H1 (cell line): ENCODE measurements around the gene SYTL2. TPM values are rescaled to one million over a fixed set of nuclear protein-coding genes. Genes with fewer than 3 reads are reported as not detected.

Experiments
- CTCF ChIA-PET: fragments of 300-600 bp; sonication (Branson Sonifier 250); formaldehyde crosslinking; loops from one replicate; lab custom pipeline; 2021; ENCODE audit not compliant: partially characterized antibody; lab: Charles Lee
- POLR2A ChIA-PET: fragments of 300-600 bp; sonication (Branson Sonifier 250); formaldehyde crosslinking; loops from one replicate; lab custom pipeline; 2021; ENCODE audit warnings: inconsistent platforms; ENCODE audit not compliant: partially characterized antibody; lab: Charles Lee
- DNase-seq, 2 experiments: peaks; one replicate each; pipeline versions ENCODE4 v3.0.0 to v3.0.0-alpha.2; 2010 to 2022; ENCODE audit warnings: low spot score in 2 of 2, low read depth in 1 of 2, mixed read lengths in 1 of 2
- FAIRE-seq: peaks from 2 replicates; lab custom pipeline; 2011; peaks lifted over from hg19 to GRCh38; lab: Jason Lieb, UNC
- H2AFZ ChIP-seq: 2 replicates; pipeline ENCODE4 v1.8.1; 2012; ENCODE audit warnings: low read length, inconsistent platforms
- H2AK5ac ChIP-seq: 2 replicates; pipeline ENCODE4 v1.6.1; 2013; ENCODE audit warnings: low read depth, low read length
- H2BK120ac ChIP-seq: replicated peaks from 2 replicates; pipeline ENCODE3; 2013; ENCODE audit warnings: low read depth, low read length, inconsistent platforms
- H2BK12ac ChIP-seq: 2 replicates; pipeline ENCODE4 v1.6.1; 2013; ENCODE audit warnings: low read depth, low read length
- H2BK15ac ChIP-seq: 2 replicates; pipeline ENCODE4 v1.6.1; 2013; ENCODE audit warnings: low read length
- H2BK20ac ChIP-seq: 2 replicates; pipeline ENCODE4 v1.6.1; 2013; ENCODE audit warnings: low read length
- H2BK5ac ChIP-seq: 2 replicates; pipeline ENCODE4 v1.6.1; 2013; ENCODE audit warnings: low read depth, low read length
- H3K14ac ChIP-seq: 2 replicates; pipeline ENCODE4 v1.6.1; 2013; ENCODE audit warnings: inconsistent platforms; ENCODE audit not compliant: insufficient read length
- H3K18ac ChIP-seq: 2 replicates; pipeline ENCODE4 v1.6.1; 2013; ENCODE audit warnings: low read length; ENCODE audit errors: extremely low read depth
- H3K23ac ChIP-seq: 2 replicates; pipeline ENCODE4 v1.6.1; 2013; ENCODE audit warnings: inconsistent platforms; ENCODE audit not compliant: insufficient read length
- H3K23me2 ChIP-seq: 2 replicates; pipeline ENCODE4 v1.6.1; 2013; ENCODE audit warnings: low read depth, low read length
- H3K27ac ChIP-seq: 2 replicates; pipeline ENCODE4 v1.6.1; 2011; ENCODE audit warnings: low read depth, low read length, inconsistent platforms
- H3K27me3 ChIP-seq, 4 experiments: replicated peaks in 1 of 4; 1 replicate in 1 of 4; 2 replicates in 3 of 4; pipeline versions ENCODE4 v1.6.1 to v1.8.1; 2011 to 2013; ENCODE audit warnings: low read length in 3 of 4, mild to moderate bottlenecking in 3 of 4, inconsistent platforms in 2 of 4, mixed read lengths in 2 of 4, moderate library complexity in 1 of 4; ENCODE audit not compliant: control insufficient read depth in 3 of 4, insufficient read depth in 3 of 4; ENCODE audit errors: extremely low read depth in 1 of 4
- H3K36me3 ChIP-seq, 4 experiments: 2 replicates each; pipeline versions ENCODE4 v1.6.1 to v1.8.1; 2011 to 2013; ENCODE audit warnings: mild to moderate bottlenecking in 4 of 4, low read length in 3 of 4, moderate library complexity in 2 of 4, control low read depth in 1 of 4, inconsistent platforms in 1 of 4; ENCODE audit not compliant: insufficient read depth in 4 of 4, control insufficient read depth in 2 of 4
- H3K4ac ChIP-seq: replicated peaks from 2 replicates; pipeline ENCODE3; 2013; ENCODE audit warnings: low read length, low read depth, mixed read lengths, inconsistent platforms; ENCODE audit not compliant: insufficient read length
- H3K4me1 ChIP-seq, 4 experiments: replicated peaks in 1 of 4; 1 replicate in 1 of 4; 2 replicates in 3 of 4; pipeline versions ENCODE4 v1.6.1 to v1.8.1; 2011 to 2013; ENCODE audit warnings: low read length in 3 of 4, inconsistent platforms in 2 of 4, mixed read lengths in 1 of 4; ENCODE audit not compliant: insufficient read depth in 4 of 4, control insufficient read depth in 3 of 4
- H3K4me2 ChIP-seq, 2 experiments: 2 replicates each; pipeline versions ENCODE4 v1.6.1 to v1.8.1; 2011 to 2013; ENCODE audit warnings: low read depth in 2 of 2, low read length in 2 of 2, control low read depth in 1 of 2, inconsistent platforms in 1 of 2, mild to moderate bottlenecking in 1 of 2; ENCODE audit not compliant: insufficient read depth in 1 of 2
- H3K4me3 ChIP-seq, 4 experiments: fragments of 200-600, 300-600 bp in 1 of 4; sonication (generic), shearing (Covaris generic), sonication (Bioruptor Twin) in 1 of 4; 2 replicates each; pipeline versions ENCODE4 v1.5.1 to v1.8.1; 2011 to 2016; ENCODE audit warnings: low read length in 4 of 4, low read depth in 3 of 4, control low read depth in 2 of 4, inconsistent platforms in 2 of 4, mild to moderate bottlenecking in 2 of 4, mixed read lengths in 1 of 4, moderate library complexity in 1 of 4; ENCODE audit not compliant: insufficient read depth in 2 of 4; ENCODE audit errors: extremely low read depth in 1 of 4
- H3K56ac ChIP-seq: replicated peaks from 2 replicates; pipeline ENCODE3; 2013; ENCODE audit warnings: low read depth, mild to moderate bottlenecking, mixed read lengths, low read length, inconsistent platforms; ENCODE audit not compliant: insufficient read length
- H3K79me1 ChIP-seq: 2 replicates; pipeline ENCODE4 v1.6.1; 2013; ENCODE audit warnings: low read depth, low read length, control low read depth
- H3K79me2 ChIP-seq, 2 experiments: 2 replicates each; pipeline versions ENCODE4 v1.6.1 to v1.8.1; 2012 to 2013; ENCODE audit warnings: low read length in 2 of 2, mild to moderate bottlenecking in 2 of 2, inconsistent platforms in 1 of 2; ENCODE audit not compliant: insufficient read depth in 2 of 2, control insufficient read depth in 1 of 2
- H3K9ac ChIP-seq, 4 experiments: replicated peaks in 1 of 4; 1 replicate in 1 of 4; 2 replicates in 3 of 4; pipeline versions ENCODE4 v1.6.1 to v1.8.1; 2011 to 2013; ENCODE audit warnings: low read depth in 3 of 4, low read length in 3 of 4, control low read depth in 2 of 4, mild to moderate bottlenecking in 2 of 4, moderate library complexity in 2 of 4, inconsistent platforms in 1 of 4; ENCODE audit errors: extremely low read depth in 1 of 4
- H3K9me3 ChIP-seq, 2 experiments: 2 replicates each; pipeline versions ENCODE4 v1.6.1 to v1.8.1; 2012 to 2013; ENCODE audit warnings: mild to moderate bottlenecking in 2 of 2, moderate library complexity in 2 of 2, control low read depth in 1 of 2, inconsistent platforms in 1 of 2, low read depth in 1 of 2, low read length in 1 of 2, mixed read lengths in 1 of 2; ENCODE audit not compliant: insufficient read depth in 2 of 2
- H4K20me1 ChIP-seq, 2 experiments: replicated peaks in 1 of 2; 2 replicates each; pipeline versions ENCODE3 to v1.8.1; 2011 to 2013; ENCODE audit warnings: inconsistent platforms in 2 of 2, low read length in 2 of 2, mild to moderate bottlenecking in 1 of 2; ENCODE audit not compliant: insufficient read depth in 2 of 2, control insufficient read depth in 1 of 2
- H4K5ac ChIP-seq: 2 replicates; pipeline ENCODE4 v1.6.1; 2013; ENCODE audit warnings: low read length, low read depth, mixed read lengths, inconsistent platforms; ENCODE audit not compliant: insufficient read length
- H4K8ac ChIP-seq: 2 replicates; pipeline ENCODE4 v1.8.0; 2013; ENCODE audit warnings: mild to moderate bottlenecking, moderate library complexity, low read length, inconsistent platforms; ENCODE audit not compliant: insufficient read depth; ENCODE audit errors: extremely low read depth
- H4K91ac ChIP-seq: replicated peaks from 2 replicates; pipeline ENCODE3; 2013; ENCODE audit warnings: low read length, mixed read lengths, inconsistent platforms; ENCODE audit not compliant: insufficient read length
- RAD21 ChIP-seq, 2 experiments: IDR thresholded peaks in 1 of 2; conservative IDR thresholded peaks in 1 of 2; 2 replicates each; pipeline ENCODE4 v1.6.1; 2011; ENCODE audit warnings: low read depth in 2 of 2, low read length in 2 of 2, improper control_type of control experiment in 1 of 2, inconsistent platforms in 1 of 2, mild to moderate bottlenecking in 1 of 2, moderate library complexity in 1 of 2
- SIX5 ChIP-seq: IDR thresholded peaks from 2 replicates; pipeline ENCODE4 v1.6.1; 2011; ENCODE audit warnings: mild to moderate bottlenecking, low read depth, low read length
- WGBS, 2 experiments: shearing (Covaris generic) in 1 of 2; methylation state at CpG; one replicate each; pipeline versions ENCODE4 v1.1.6 to v1.1.7; 2013 to 2015; ENCODE audit warnings: low lambda C conversion rate in 2 of 2, mixed read lengths in 2 of 2, inconsistent platforms in 1 of 2, low coverage in 1 of 2, missing lambda C conversion rate in 1 of 2; ENCODE audit not compliant: insufficient replicate concordance in 2 of 2, insufficient coverage in 1 of 2, insufficient read length in 1 of 2; ENCODE audit errors: extremely low coverage in 1 of 2, missing lambda C conversion rate in 1 of 2; 5-methylcytosine and 5-hydroxymethylcytosine counted together
- polyA plus RNA-seq, 7 experiments: library from polyadenylated mRNA; depleted of rRNA in 3 of 7; stranded (reverse) in 5 of 7; unstranded in 2 of 7; fragments of >200 nt in 5 of 7; fragments of 200-250 nt in 2 of 7; gene quantifications; 1 replicate in 5 of 7; 2 replicates in 1 of 7; 4 replicates in 1 of 7; pipeline versions ENCODE4 v1.2.1 to v1.2.3, GENCODE V29; 2011 to 2013; ENCODE audit warnings: missing spikeins in 2 of 7, mixed read lengths in 2 of 7
- total RNA-seq: library from RNA; stranded (reverse); fragmentation: NEBNext Ultra II Directional; extraction: Animal tissue kit (Norgen Biotek cat#: 25700); gene quantifications from 2 replicates; pipeline ENCODE4 v1.2.1, GENCODE V29; 2021

Gene SYTL2
- total and polyA plus RNA-seq, 2 of the 8 experiments (the other 6 are each of a cell fraction or from before 2014, with no cell fraction given) = 1.3 to 9.1 TPM

GRCh38 chr11:85726381-85726780 lies 84.6 kb downstream of the SYTL2 start:
- Histone ChIP-seq H2BK15ac (no peak overlapping the region), H3K23ac (no peak overlapping the region), H4K91ac (no peak overlapping the region), H3K79me2 (no peaks in the 10 kb centered on the region), H3K27ac (no peak overlapping the region), H4K20me1 (no peaks in the 10 kb centered on the region), H2BK5ac (no peak overlapping the region), H3K23me2 (no peaks in the 10 kb centered on the region), H3K9me3 (no peaks in the 10 kb centered on the region; a peak in 1 of 4 replicates), H2AFZ (no peak overlapping the region), H3K4me3 (no peak overlapping the region), H3K36me3 (no peaks in the 10 kb centered on the region), H2AK5ac (no peak overlapping the region), H3K79me1 (no peaks in the 10 kb centered on the region), H3K4me2 (no peak overlapping the region), H4K8ac (no peak overlapping the region), H3K4ac (no peak overlapping the region), H3K4me1 (no peaks in the 10 kb centered on the region), H3K18ac (no peak overlapping the region), H3K56ac (no peak overlapping the region), H3K9ac (no peak overlapping the region), H4K5ac (no peak overlapping the region), H2BK120ac (no peak overlapping the region), H2BK20ac (0 out of 2 replicates have a peak overlapping the region, but pooled peaks have one; percentile 66), H3K14ac (no peak overlapping the region), H2BK12ac (no peak overlapping the region), H3K27me3 (no peaks in the 10 kb centered on the region)
- ChIA-PET CTCF (interaction anchor here (0.6 to 1.8 kb wide), 3 partner anchors 24 to 53 kb away, joined by 3 to 5 read pairs (median 3); no protein-coding TSS in a partner anchor), POLR2A (interaction anchor here (1.1 kb wide), 1 partner anchor 46 kb away, joined by 3 read pairs; no protein-coding TSS in a partner anchor)
- no peak for DNase-seq
- FAIRE-seq = no peak
- TF ChIP-seq RAD21 (IDR thresholded peaks at IDR 0.05 in 1 of 2, conservative IDR thresholded peaks at IDR 0.05 in 1 of 2; ENCODE audit: low read depth in 2 of 2, low read length in 2 of 2) (no peak), SIX5 (no peak)
- 98% methylated on average over 3 of the region's 3 CpGs; no CpG with 5 or more reads in 1 of the 2 experiments for WGBS, 2 experiments
